Mesendoderm (in vitro differentiated cells): ENCODE data around the gene PPIH.

Source experiments
- DNase-seq: peaks from one replicate; pipeline ENCODE4 v3.0.0; 2013
- H2AK5ac ChIP-seq: 2 replicates; pipeline ENCODE4 v1.6.1; 2013; ENCODE audit warnings: low read length, inconsistent platforms
- H2BK120ac ChIP-seq: 2 replicates; pipeline ENCODE4 v1.6.1; 2013; ENCODE audit warnings: low read depth, mild to moderate bottlenecking, low read length, moderate library complexity, mixed read lengths
- H2BK15ac ChIP-seq: replicated peaks from 2 replicates; pipeline ENCODE4 v1.6.1; 2013; ENCODE audit warnings: low read depth, mild to moderate bottlenecking, moderate library complexity
- H2BK5ac ChIP-seq: 2 replicates; pipeline ENCODE4 v1.6.1; 2013; ENCODE audit warnings: low read length, inconsistent platforms
- H3K18ac ChIP-seq: 2 replicates; pipeline ENCODE4 v1.6.1; 2013; ENCODE audit warnings: mild to moderate bottlenecking, low read length, mixed read lengths
- H3K23ac ChIP-seq: one replicate; pipeline ENCODE4 v1.6.1; 2013; ENCODE audit warnings: low read length
- H3K27ac ChIP-seq: 2 replicates; pipeline ENCODE4 v1.5.1; 2013; ENCODE audit warnings: low read depth, mild to moderate bottlenecking, inconsistent platforms, low read length, moderate library complexity
- H3K27me3 ChIP-seq: 2 replicates; pipeline ENCODE4 v1.6.1; 2013; ENCODE audit warnings: low read length, control low read depth, mild to moderate bottlenecking, inconsistent platforms; ENCODE audit not compliant: insufficient read depth, poor library complexity
- H3K36me3 ChIP-seq: 2 replicates; pipeline ENCODE4 v1.6.1; 2013; ENCODE audit warnings: low read length, inconsistent platforms; ENCODE audit not compliant: control insufficient read depth, insufficient read depth
- H3K4ac ChIP-seq: one replicate; pipeline ENCODE4 v1.6.1; 2013; ENCODE audit warnings: low read depth, mild to moderate bottlenecking, low read length, moderate library complexity
- H3K4me1 ChIP-seq: 2 replicates; pipeline ENCODE4 v1.6.1; 2013; ENCODE audit warnings: low read depth, low read length, inconsistent platforms; ENCODE audit not compliant: control insufficient read depth
- H3K4me2 ChIP-seq: 2 replicates; pipeline ENCODE4 v1.6.1; 2013; ENCODE audit warnings: low read length
- H3K4me3 ChIP-seq: 2 replicates; pipeline ENCODE4 v1.5.1; 2013; ENCODE audit warnings: mild to moderate bottlenecking, low read length
- H3K56ac ChIP-seq: one replicate; pipeline ENCODE4 v1.6.1; 2013; ENCODE audit warnings: low read length
- H3K79me1 ChIP-seq: 2 replicates; pipeline ENCODE4 v1.6.1; 2013; ENCODE audit warnings: low read length, inconsistent platforms
- H3K79me2 ChIP-seq: 2 replicates; pipeline ENCODE4 v1.6.1; 2013; ENCODE audit warnings: mild to moderate bottlenecking, low read length; ENCODE audit not compliant: control insufficient read depth, insufficient read depth
- H3K9ac ChIP-seq: 2 replicates; pipeline ENCODE4 v1.6.1; 2013; ENCODE audit warnings: low read length, inconsistent platforms
- H4K5ac ChIP-seq: one replicate; pipeline ENCODE4 v1.6.1; 2013; ENCODE audit warnings: low read length
- H4K8ac ChIP-seq: one replicate; pipeline ENCODE4 v1.6.1; 2013; ENCODE audit warnings: low read depth, mild to moderate bottlenecking, control low read depth, low read length, moderate library complexity
- WGBS: extraction: QIAGEN DNeasy Blood & Tissue Kit; methylation state at CpG from one replicate; pipeline ENCODE4 v1.1.7; 2013; ENCODE audit warnings: low lambda C conversion rate, missing lambda C conversion rate; ENCODE audit not compliant: insufficient coverage; ENCODE audit errors: extremely low coverage; 5-methylcytosine and 5-hydroxymethylcytosine counted together

PPIH gene

DNA sequence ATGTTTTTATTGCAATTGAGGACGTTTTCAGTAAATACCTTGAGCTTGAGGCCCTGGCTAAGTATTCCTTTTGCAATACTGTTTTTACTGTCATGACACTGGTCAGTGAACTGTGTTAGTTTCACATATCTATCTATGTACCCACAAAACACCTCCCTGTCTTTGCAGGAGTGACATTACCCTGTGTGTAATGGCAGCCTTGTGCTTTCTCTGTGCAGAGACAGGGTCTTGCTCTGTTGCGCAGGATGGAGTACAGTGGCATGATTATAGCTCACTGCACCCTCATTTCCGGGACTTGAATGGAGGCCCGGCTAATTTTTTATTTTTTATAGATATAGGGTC lies 32.9 kb downstream of the PPIH start:
- no peak overlapping the region for H2BK15ac ChIP-seq
- H3K9ac ChIP-seq, result no peak overlapping the region
- no peak overlapping the region for H3K4ac ChIP-seq
- H4K8ac ChIP-seq, result no peak overlapping the region
- no peak overlapping the region for H2AK5ac ChIP-seq
- H3K4me1 ChIP-seq, result peaks cover 5% of the 10 kb centered on the region
- no peak overlapping the region for H3K56ac ChIP-seq
- no peaks in the 10 kb centered on the region for H3K36me3 ChIP-seq
- no peak overlapping the region for H3K23ac ChIP-seq
- H2BK120ac ChIP-seq, result no peak overlapping the region
- H3K4me3 ChIP-seq, result no peak overlapping the region
- no peak overlapping the region for H4K5ac ChIP-seq
- no peak overlapping the region for H3K27ac ChIP-seq
- no peak overlapping the region for H2BK5ac ChIP-seq
- no CpG with 5 or more reads among the region's 4 CpGs for WGBS
- H3K27me3 ChIP-seq, result no peaks in the 10 kb centered on the region
- no peak overlapping the region for H3K18ac ChIP-seq
- no peak overlapping the region for H3K4me2 ChIP-seq
- H3K79me2 ChIP-seq, result peaks cover 90% of the 10 kb centered on the region
- DNase-seq, result no peak
- peaks cover 1% of the 10 kb centered on the region for H3K79me1 ChIP-seq

DNA sequence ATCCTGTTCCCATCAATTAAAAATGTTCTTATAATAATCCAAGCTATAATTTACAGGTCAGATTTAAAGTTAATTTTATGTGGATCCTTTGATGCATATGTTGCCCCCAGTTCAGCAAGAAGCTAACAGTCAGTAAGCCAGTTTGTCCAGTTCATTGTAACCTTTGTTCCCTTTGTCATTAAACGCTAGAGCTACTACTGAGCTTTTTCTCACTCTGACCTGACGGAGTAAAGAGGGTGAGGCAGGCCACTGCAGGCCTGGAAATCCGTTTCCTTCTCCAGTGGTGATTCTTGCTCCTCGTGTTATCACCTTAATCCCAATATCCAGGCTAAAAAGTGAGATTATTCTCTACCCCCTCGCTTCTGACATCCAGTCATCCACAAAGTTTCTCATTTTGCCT lies 34.2 kb downstream of the PPIH start:
- Histone ChIP-seq H2BK5ac (no peak overlapping the region), H3K56ac (no peak overlapping the region), H3K27me3 (no peaks in the 10 kb centered on the region), H3K27ac (no peak overlapping the region), H3K4ac (no peak overlapping the region), H3K4me2 (no peak overlapping the region), H2BK120ac (no peak overlapping the region), H3K9ac (no peak overlapping the region), H3K18ac (no peak overlapping the region), H3K23ac (no peak overlapping the region), H2BK15ac (no peak overlapping the region), H3K4me1 (peaks cover 5% of the 10 kb centered on the region), H3K79me2 (peaks cover 84% of the 10 kb centered on the region), H4K8ac (no peak overlapping the region), H4K5ac (no peak overlapping the region), H3K4me3 (no peak overlapping the region), H3K79me1 (peaks cover 1% of the 10 kb centered on the region), H3K36me3 (peaks cover 1% of the 10 kb centered on the region), H2AK5ac (no peak overlapping the region)
- no peak for DNase-seq
- WGBS, result no CpG with 5 or more reads among the region's 5 CpGs

DNA sequence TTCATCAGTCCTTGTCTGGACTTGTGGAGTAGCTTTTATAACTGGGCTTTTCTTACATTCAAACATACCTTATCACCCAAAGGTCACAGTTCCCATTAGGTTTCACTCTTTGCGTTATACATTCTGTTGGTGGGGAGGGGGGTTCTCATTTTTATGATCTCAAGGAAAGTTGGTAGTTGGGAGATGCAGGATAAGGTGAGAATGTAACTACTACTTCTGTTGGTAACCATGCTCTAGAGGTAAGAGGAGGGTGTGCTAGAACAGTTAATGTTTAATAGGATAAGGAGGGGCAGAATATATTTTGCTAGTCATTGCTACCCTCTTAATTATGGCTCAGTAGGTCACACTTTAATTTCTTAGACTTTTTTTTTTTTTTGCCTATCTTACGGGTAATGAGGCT lies 34.7 kb downstream of the PPIH start:
- H4K5ac ChIP-seq, result no peak overlapping the region
- no peaks in the 10 kb centered on the region for H3K27me3 ChIP-seq
- no peak overlapping the region for H3K27ac ChIP-seq
- no peak overlapping the region for H2BK15ac ChIP-seq
- peaks cover 3% of the 10 kb centered on the region for H3K36me3 ChIP-seq
- H3K56ac ChIP-seq, result no peak overlapping the region
- no peak for DNase-seq
- H2BK5ac ChIP-seq, result no peak overlapping the region
- H3K4me1 ChIP-seq, result peaks cover 2% of the 10 kb centered on the region
- no peak overlapping the region for H3K23ac ChIP-seq
- H3K18ac ChIP-seq, result no peak overlapping the region
- WGBS, result no CpG with 5 or more reads among the region's 2 CpGs
- no peak overlapping the region for H4K8ac ChIP-seq
- H3K4ac ChIP-seq, result no peak overlapping the region
- H2BK120ac ChIP-seq, result no peak overlapping the region
- no peak overlapping the region for H3K9ac ChIP-seq
- H3K4me2 ChIP-seq, result no peak overlapping the region
- peaks cover 83% of the 10 kb centered on the region for H3K79me2 ChIP-seq
- peaks cover 4% of the 10 kb centered on the region for H3K79me1 ChIP-seq
- no peak overlapping the region for H2AK5ac ChIP-seq
- no peak overlapping the region for H3K4me3 ChIP-seq

DNA sequence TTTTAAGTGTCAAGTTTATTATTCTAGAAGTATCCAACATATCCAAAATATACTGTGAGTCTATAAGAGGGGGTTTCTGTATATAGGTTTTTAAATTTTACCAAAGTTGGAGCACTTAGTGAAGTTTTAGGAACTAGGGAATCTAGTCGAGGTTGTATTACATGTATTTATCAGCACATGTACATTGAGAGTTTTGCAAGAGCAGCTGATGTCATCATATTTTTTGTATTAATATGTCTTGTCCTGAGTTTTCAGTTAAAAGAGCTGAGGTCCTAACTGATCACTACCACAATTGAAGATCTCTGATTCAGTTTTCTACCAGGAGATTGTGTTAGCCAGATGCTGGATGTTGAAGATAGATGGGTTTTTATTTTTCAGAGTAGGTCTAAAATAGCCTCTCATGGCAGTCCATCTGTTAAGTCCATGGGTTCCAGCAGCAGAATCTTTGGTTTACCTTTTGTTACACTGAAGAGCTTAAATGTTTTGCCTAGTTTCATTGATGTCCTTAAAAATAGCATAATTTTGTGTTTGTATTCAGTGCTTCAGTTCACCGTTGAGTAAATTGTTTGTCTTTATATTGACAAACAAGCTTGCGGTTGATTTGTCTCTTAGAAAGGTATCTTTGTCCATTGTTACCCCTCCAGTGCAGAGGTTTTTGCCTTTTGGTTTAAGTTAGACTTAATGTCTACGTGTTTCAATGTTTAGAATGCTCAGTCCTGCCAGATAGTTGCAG lies 40.0 kb downstream of the PPIH start:
- H3K56ac ChIP-seq, result no peak overlapping the region
- H2BK120ac ChIP-seq, result no peak overlapping the region
- H3K27ac ChIP-seq, result no peak overlapping the region
- H2BK15ac ChIP-seq, result no peak overlapping the region
- no peak overlapping the region for H3K4ac ChIP-seq
- H3K4me3 ChIP-seq, result no peak overlapping the region
- WGBS, result no CpG with 5 or more reads among the region's 4 CpGs
- H2BK5ac ChIP-seq, result no peak overlapping the region
- no peaks in the 10 kb centered on the region for H3K27me3 ChIP-seq
- H3K9ac ChIP-seq, result no peak overlapping the region
- H3K79me1 ChIP-seq, result peaks cover 11% of the 10 kb centered on the region
- H3K23ac ChIP-seq, result no peak overlapping the region
- no peak overlapping the region for H4K5ac ChIP-seq
- H3K18ac ChIP-seq, result no peak overlapping the region
- H2AK5ac ChIP-seq, result no peak overlapping the region
- DNase-seq, result no peak
- H3K4me1 ChIP-seq, result no peaks in the 10 kb centered on the region
- no peak overlapping the region for H4K8ac ChIP-seq
- peaks cover 45% of the 10 kb centered on the region for H3K79me2 ChIP-seq
- H3K4me2 ChIP-seq, result no peak overlapping the region
- H3K36me3 ChIP-seq, result peaks cover 14% of the 10 kb centered on the region

DNA sequence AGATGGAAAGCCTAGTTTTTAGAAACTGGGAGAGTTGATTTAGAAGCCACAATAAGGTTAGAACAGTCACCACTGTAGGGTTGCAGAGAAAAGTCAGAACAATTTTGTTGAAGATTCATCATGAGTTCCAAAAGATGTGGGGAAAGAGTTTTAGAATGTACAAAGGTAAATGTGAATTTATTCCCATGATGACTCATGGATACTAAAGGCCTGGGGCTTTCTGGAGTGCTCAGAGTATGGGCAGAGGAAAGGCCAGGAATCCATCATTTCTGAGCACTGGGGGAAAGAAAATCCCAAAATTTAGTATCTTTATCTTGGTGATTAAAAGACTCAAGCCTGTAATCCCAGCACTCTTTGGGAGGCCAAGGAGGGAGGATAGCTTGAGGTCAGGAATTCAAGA lies 41.8 kb downstream of the PPIH start:
- Histone ChIP-seq H3K18ac (no peak overlapping the region), H3K27me3 (no peaks in the 10 kb centered on the region), H3K36me3 (peaks cover 18% of the 10 kb centered on the region), H3K56ac (no peak overlapping the region), H3K79me1 (peaks cover 11% of the 10 kb centered on the region), H3K4me2 (no peak overlapping the region), H2AK5ac (no peak overlapping the region), H2BK5ac (no peak overlapping the region), H3K9ac (no peak overlapping the region), H3K4me1 (no peaks in the 10 kb centered on the region), H4K8ac (no peak overlapping the region), H2BK15ac (no peak overlapping the region), H3K79me2 (peaks cover 31% of the 10 kb centered on the region), H3K4me3 (no peak overlapping the region), H3K23ac (no peak overlapping the region), H4K5ac (no peak overlapping the region), H3K4ac (no peak overlapping the region), H2BK120ac (no peak overlapping the region), H3K27ac (no peak overlapping the region)
- no peak for DNase-seq

DNA sequence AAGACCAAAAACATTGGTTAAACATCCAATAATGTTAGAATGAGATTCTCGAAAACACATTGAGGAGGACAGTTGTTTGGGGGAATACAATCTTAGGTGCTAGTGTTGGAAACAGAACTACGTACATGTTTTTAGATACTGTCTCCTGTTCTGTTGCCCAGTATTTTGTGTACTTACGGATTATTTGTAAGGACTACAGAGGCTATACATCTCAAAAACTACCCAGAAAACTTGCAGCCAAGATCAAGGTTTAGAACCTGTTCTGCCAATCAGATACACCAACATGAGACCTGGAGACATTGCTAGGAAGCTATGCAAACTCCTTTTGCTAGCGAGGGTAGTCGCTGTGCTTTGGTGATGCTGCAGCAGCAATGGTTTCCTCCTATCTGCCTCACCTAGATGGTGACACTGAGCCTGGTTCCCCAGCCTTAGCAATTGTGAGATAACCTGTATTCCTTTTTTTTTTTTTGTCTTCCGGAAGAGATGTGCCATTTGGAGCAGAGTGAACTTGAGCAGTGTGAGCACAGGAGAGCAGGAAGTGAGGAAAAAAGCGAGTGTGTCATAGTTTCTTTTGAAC lies 45.8 kb downstream of the PPIH start:
- no peak overlapping the region for H2BK120ac ChIP-seq
- H3K79me1 ChIP-seq, result peaks cover 6% of the 10 kb centered on the region
- no peak overlapping the region for H3K56ac ChIP-seq
- no peak overlapping the region for H3K18ac ChIP-seq
- no peak overlapping the region for H2AK5ac ChIP-seq
- no peaks in the 10 kb centered on the region for H3K4me1 ChIP-seq
- H4K8ac ChIP-seq, result no peak overlapping the region
- DNase-seq, result no peak
- no peak overlapping the region for H3K4ac ChIP-seq
- H3K27me3 ChIP-seq, result no peaks in the 10 kb centered on the region
- no peak overlapping the region for H3K27ac ChIP-seq
- no peak overlapping the region for H3K23ac ChIP-seq
- H4K5ac ChIP-seq, result no peak overlapping the region
- H3K79me2 ChIP-seq, result peaks cover 9% of the 10 kb centered on the region
- H3K4me3 ChIP-seq, result no peak overlapping the region
- peaks cover 14% of the 10 kb centered on the region for H3K36me3 ChIP-seq
- H3K9ac ChIP-seq, result no peak overlapping the region
- H2BK5ac ChIP-seq, result no peak overlapping the region
- no peak overlapping the region for H3K4me2 ChIP-seq
- no CpG with 5 or more reads among the region's 7 CpGs for WGBS
- no peak overlapping the region for H2BK15ac ChIP-seq
